ENCODE measurements around the gene ANKRD42. TPM values are rescaled to one million over a fixed set of nuclear protein-coding genes. Genes with fewer than 3 reads are reported as not detected.

ANKRD42 gene
- total and polyA plus RNA-seq, 2 donors = 2.2 to 5.7 TPM

DNA sequence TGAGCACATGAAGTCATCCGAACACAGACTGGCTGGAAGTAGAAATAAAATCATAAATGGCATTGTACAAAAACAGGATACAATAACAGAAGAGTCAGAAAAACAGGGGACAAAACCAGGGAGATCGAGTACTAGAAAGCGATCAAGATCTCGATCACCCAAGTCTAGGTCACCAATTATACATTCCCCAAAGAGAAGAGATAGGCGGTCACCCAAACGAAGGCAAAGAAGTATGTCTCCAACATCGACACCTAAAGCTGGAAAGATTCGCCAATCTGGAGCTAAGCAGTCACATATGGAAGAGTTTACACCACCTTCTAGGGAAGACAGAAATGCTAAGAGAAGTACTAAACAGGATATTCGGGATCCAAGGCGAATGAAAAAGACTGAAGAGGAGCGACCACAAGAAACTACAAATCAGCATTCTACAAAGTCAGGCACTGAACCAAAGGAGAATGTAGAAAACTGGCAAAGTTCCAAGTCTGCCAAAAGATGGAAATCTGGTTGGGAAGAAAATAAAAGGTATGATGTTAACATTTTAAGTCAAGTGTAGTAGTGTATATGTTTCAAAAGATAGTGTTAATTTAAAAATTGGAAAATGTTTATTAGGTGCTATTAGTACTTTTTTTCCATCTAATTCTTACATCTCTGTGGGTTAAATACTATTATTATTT lies 27.2 kb upstream of the ANKRD42 start:
- H3K9me3 ChIP-seq (ENCODE audit: control insufficient read depth in 2 of 2, insufficient read depth in 1 of 2, low read length in 1 of 2) = no peaks in the 10 kb centered on the region
- H3K4me3 ChIP-seq (ENCODE audit: low read length in 2 of 2) = no peak overlapping the region
- H3K27me3 ChIP-seq (ENCODE audit: control insufficient read depth in 2 of 2, insufficient read depth in 1 of 2, low read length in 1 of 2) = no peaks in the 10 kb centered on the region
- no peak overlapping the region for H3K27ac ChIP-seq (ENCODE audit: low read depth in 1 of 2, low read length in 1 of 2)
- peaks cover 4 to 12% of the 10 kb centered on the region in 2 donors for H3K4me1 ChIP-seq (ENCODE audit: control insufficient read depth in 2 of 2, insufficient read depth in 2 of 2, low read length in 2 of 2)
- H3K36me3 ChIP-seq (ENCODE audit: control insufficient read depth in 2 of 2, insufficient read depth in 2 of 2, low read length in 1 of 2) = peaks cover 35 to 78% of the 10 kb centered on the region in 2 donors
- WGBS = 99% methylated on average over 11 of the region's 11 CpGs
- DNase-seq (ENCODE audit: low read depth in 6 of 9, low spot score in 9 of 9) = no peak

DNA sequence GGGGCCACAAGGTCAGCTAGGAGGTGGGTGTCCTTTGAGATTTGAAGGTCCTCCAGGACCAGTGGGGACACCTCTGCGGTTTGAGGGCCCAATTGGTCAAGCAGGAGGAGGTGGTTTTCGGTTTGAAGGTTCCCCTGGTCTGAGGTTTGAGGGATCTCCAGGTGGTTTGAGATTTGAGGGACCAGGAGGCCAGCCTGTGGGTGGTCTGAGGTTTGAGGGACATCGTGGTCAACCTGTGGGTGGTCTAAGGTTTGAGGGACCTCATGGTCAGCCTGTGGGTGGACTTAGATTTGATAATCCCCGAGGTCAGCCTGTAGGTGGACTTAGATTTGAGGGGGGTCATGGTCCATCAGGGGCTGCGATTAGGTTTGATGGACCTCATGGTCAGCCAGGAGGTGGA lies 24.8 kb upstream of the ANKRD42 start:
- WGBS = 97% methylated on average over 5 of the region's 5 CpGs
- H3K4me3 ChIP-seq (ENCODE audit: low read length in 2 of 2) = no peak overlapping the region

DNA sequence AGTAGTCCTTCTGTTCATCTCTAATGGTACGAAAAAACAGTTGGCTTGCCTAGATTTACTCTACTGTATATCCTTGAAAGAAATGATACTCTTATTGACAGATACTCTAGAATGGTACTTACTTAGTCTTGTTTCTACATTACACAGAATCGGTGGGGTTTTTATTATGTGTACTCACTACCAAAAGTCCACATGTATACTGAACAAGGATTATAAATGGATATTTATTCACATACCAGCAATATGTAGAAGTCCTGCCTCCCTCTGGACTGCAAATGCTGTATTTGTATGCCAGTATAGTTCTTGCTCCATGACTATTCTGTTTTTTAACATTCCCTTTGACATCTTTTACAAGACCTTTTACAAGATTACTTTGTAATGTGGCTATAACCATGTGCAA lies 22.6 kb upstream of the ANKRD42 start:
- Histone ChIP-seq H3K27ac (ENCODE audit: low read depth in 1 of 2, low read length in 1 of 2) (no peak overlapping the region), H3K4me1 (ENCODE audit: control insufficient read depth in 2 of 2, insufficient read depth in 2 of 2, low read length in 2 of 2) (peaks cover 5 to 12% of the 10 kb centered on the region in 2 donors)

More for the DNA sequence above, 24.8 kb upstream of the ANKRD42 start:
- Histone ChIP-seq H3K27ac (ENCODE audit: low read depth in 1 of 2, low read length in 1 of 2) (no peak overlapping the region), H3K9me3 (ENCODE audit: control insufficient read depth in 2 of 2, insufficient read depth in 1 of 2, low read length in 1 of 2) (no peaks in the 10 kb centered on the region), H3K36me3 (ENCODE audit: control insufficient read depth in 2 of 2, insufficient read depth in 2 of 2, low read length in 1 of 2) (peaks cover 42 to 84% of the 10 kb centered on the region in 2 donors), H3K4me1 (ENCODE audit: control insufficient read depth in 2 of 2, insufficient read depth in 2 of 2, low read length in 2 of 2) (peaks cover 5 to 12% of the 10 kb centered on the region in 2 donors), H3K27me3 (ENCODE audit: control insufficient read depth in 2 of 2, insufficient read depth in 1 of 2, low read length in 1 of 2) (no peaks in the 10 kb centered on the region)
- DNase-seq (ENCODE audit: low read depth in 6 of 9, low spot score in 9 of 9) = no peak

DNA sequence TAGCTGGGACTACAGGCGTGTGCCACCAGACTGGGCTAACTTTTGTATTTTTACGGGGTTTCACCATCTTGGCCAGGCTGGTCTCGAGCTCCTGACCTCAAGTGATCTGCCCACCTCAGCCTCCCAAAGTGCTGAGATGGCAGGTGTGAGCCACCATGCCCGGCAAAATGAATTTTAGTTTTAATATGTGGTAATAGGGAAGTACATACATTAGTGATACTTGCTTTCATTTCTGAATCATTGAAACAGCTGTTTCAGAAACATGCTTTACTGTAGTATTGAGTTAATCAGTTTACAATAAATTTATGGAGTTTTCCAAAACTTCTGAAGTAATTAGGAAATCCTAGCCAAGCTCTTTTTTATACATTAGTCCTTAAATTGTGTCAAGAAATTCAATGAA lies 21.0 kb upstream of the ANKRD42 start:
- WGBS = 96% methylated on average over 4 of the region's 4 CpGs
- H3K36me3 ChIP-seq (ENCODE audit: control insufficient read depth in 2 of 2, insufficient read depth in 2 of 2, low read length in 1 of 2) = peaks cover 36 to 79% of the 10 kb centered on the region in 2 donors
- H3K4me1 ChIP-seq (ENCODE audit: control insufficient read depth in 2 of 2, insufficient read depth in 2 of 2, low read length in 2 of 2) = peaks cover 5 to 12% of the 10 kb centered on the region in 2 donors
- no peaks in the 10 kb centered on the region for H3K9me3 ChIP-seq (ENCODE audit: control insufficient read depth in 2 of 2, insufficient read depth in 1 of 2, low read length in 1 of 2)
- no peak for DNase-seq (ENCODE audit: low read depth in 6 of 9, low spot score in 9 of 9)
- no peaks in the 10 kb centered on the region for H3K27me3 ChIP-seq (ENCODE audit: control insufficient read depth in 2 of 2, insufficient read depth in 1 of 2, low read length in 1 of 2)
- no peak overlapping the region for H3K27ac ChIP-seq (ENCODE audit: low read depth in 1 of 2, low read length in 1 of 2)
- H3K4me3 ChIP-seq (ENCODE audit: low read length in 2 of 2) = no peak overlapping the region

More for the DNA sequence above, 22.6 kb upstream of the ANKRD42 start:
- H3K27me3 ChIP-seq (ENCODE audit: control insufficient read depth in 2 of 2, insufficient read depth in 1 of 2, low read length in 1 of 2) = no peaks in the 10 kb centered on the region
- no peaks in the 10 kb centered on the region for H3K9me3 ChIP-seq (ENCODE audit: control insufficient read depth in 2 of 2, insufficient read depth in 1 of 2, low read length in 1 of 2)
- no peak overlapping the region for H3K4me3 ChIP-seq (ENCODE audit: low read length in 2 of 2)
- no peak for DNase-seq (ENCODE audit: low read depth in 6 of 9, low spot score in 9 of 9)
- peaks cover 40 to 85% of the 10 kb centered on the region in 2 donors for H3K36me3 ChIP-seq (ENCODE audit: control insufficient read depth in 2 of 2, insufficient read depth in 2 of 2, low read length in 1 of 2)
- 90% methylated on average over 2 of the region's 2 CpGs for WGBS

DNA sequence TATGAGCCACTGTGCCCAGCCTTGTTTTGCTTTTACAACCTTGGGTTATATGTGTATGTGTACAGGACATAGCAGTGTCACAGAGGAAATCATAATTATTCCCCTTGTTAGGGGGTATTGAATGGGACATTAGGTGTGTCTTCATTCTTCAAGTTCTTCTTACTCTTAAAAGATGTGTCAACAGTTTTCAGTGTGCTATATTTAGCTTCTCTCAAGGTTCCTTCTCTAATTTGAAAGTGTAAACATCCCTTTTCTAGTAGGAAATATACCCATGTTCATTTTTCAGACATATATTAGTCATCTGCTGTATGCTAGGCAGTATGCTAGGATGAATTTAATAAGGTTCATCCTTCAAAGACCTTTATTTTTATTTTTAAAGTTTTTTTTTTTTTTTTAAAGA lies 19.5 kb upstream of the ANKRD42 start:
- no peak overlapping the region for H3K27ac ChIP-seq (ENCODE audit: low read depth in 1 of 2, low read length in 1 of 2)
- no peaks in the 10 kb centered on the region for H3K9me3 ChIP-seq (ENCODE audit: control insufficient read depth in 2 of 2, insufficient read depth in 1 of 2, low read length in 1 of 2)
- DNase-seq (ENCODE audit: low read depth in 6 of 9, low spot score in 9 of 9) = no peak
- H3K4me3 ChIP-seq (ENCODE audit: low read length in 2 of 2) = no peak overlapping the region
- H3K36me3 ChIP-seq (ENCODE audit: control insufficient read depth in 2 of 2, insufficient read depth in 2 of 2, low read length in 1 of 2) = peaks cover 24 to 71% of the 10 kb centered on the region in 2 donors
- H3K4me1 ChIP-seq (ENCODE audit: control insufficient read depth in 2 of 2, insufficient read depth in 2 of 2, low read length in 2 of 2) = peaks cover 5% of the 10 kb centered on the region in 2 donors
- H3K27me3 ChIP-seq (ENCODE audit: control insufficient read depth in 2 of 2, insufficient read depth in 1 of 2, low read length in 1 of 2) = no peaks in the 10 kb centered on the region

DNA sequence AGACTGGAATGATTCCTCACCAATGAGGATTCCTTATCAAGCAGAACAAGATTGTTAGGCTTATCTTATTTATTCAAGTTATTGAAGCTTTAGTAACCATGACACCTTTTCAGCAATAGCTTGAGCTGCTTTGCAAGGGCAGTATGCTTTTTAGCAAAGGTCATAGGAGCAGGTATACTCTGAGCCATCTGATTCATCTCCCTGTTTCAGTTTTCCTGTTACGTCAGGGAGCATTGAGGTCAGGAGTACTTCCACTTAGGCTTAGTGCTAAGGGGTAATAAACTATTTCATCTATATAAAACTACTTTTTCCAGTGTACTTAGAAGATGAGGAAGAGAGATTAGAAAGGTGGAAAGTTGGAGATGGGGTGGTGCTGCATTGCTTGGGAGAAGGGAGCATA lies 17.7 kb upstream of the ANKRD42 start:
- Histone ChIP-seq H3K36me3 (ENCODE audit: control insufficient read depth in 2 of 2, insufficient read depth in 2 of 2, low read length in 1 of 2) (peaks cover 26 to 70% of the 10 kb centered on the region in 2 donors), H3K4me1 (ENCODE audit: control insufficient read depth in 2 of 2, insufficient read depth in 2 of 2, low read length in 2 of 2) (peaks cover 0 to 5% of the 10 kb centered on the region in 2 donors), H3K27ac (ENCODE audit: low read depth in 1 of 2, low read length in 1 of 2) (no peak overlapping the region), H3K27me3 (ENCODE audit: control insufficient read depth in 2 of 2, insufficient read depth in 1 of 2, low read length in 1 of 2) (no peaks in the 10 kb centered on the region), H3K9me3 (ENCODE audit: control insufficient read depth in 2 of 2, insufficient read depth in 1 of 2, low read length in 1 of 2) (no peaks in the 10 kb centered on the region), H3K4me3 (ENCODE audit: low read length in 2 of 2) (no peak overlapping the region)
- 100% methylated on average over 1 of the region's 1 CpG for WGBS
- DNase-seq (ENCODE audit: low read depth in 6 of 9, low spot score in 9 of 9) = no peak

DNA sequence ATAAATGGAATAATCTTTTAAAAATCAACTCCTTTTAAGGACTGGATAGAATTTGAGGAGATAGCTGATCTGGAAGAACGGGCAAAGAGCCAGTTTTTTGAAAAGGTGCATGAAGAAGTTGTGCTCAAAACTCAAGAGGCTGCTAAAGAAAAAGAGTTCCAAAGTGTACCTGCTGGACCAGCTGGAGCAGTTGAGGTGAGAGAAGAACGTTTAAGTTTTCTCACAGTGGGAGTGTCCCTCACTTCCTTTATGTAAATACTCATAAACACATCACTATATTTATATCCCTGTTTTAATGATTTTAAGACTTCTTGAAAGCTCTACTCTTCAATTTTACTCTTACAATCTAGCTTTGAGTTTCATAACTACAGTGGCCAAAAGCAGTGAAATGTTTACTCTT lies 11.7 kb upstream of the ANKRD42 start:
- Histone ChIP-seq H3K9me3 (ENCODE audit: control insufficient read depth in 2 of 2, insufficient read depth in 1 of 2, low read length in 1 of 2) (no peaks in the 10 kb centered on the region), H3K4me3 (ENCODE audit: low read length in 2 of 2) (no peak overlapping the region), H3K27ac (ENCODE audit: low read depth in 1 of 2, low read length in 1 of 2) (no peak overlapping the region), H3K4me1 (ENCODE audit: control insufficient read depth in 2 of 2, insufficient read depth in 2 of 2, low read length in 2 of 2) (no peaks in the 10 kb centered on the region), H3K27me3 (ENCODE audit: control insufficient read depth in 2 of 2, insufficient read depth in 1 of 2, low read length in 1 of 2) (no peaks in the 10 kb centered on the region), H3K36me3 (ENCODE audit: control insufficient read depth in 2 of 2, insufficient read depth in 2 of 2, low read length in 1 of 2) (peaks cover 29 to 73% of the 10 kb centered on the region in 2 donors)
- no peak for DNase-seq (ENCODE audit: low read depth in 6 of 9, low spot score in 9 of 9)
- WGBS = 74% methylated on average over 2 of the region's 2 CpGs

DNA sequence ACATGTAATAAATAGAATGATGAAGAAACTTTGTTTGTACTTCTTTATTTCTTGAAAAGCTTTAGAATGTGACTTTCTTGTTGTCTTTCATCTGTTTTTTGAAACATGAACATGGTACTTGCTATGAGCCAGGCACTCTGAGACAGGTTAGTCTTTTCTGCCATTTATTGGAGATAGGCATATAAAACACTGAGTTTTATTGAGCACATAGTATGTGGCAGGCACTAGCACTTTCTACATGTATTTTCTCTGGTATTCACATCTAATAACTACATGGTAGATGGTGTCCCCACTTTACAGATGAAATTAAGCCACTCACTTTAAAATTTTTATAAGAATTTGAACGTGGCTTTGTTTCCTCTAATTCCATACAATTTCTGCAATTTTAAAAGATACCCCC lies 7.7 kb upstream of the ANKRD42 start:
- H3K4me3 ChIP-seq (ENCODE audit: low read length in 2 of 2) = no peak overlapping the region
- H3K27me3 ChIP-seq (ENCODE audit: control insufficient read depth in 2 of 2, insufficient read depth in 1 of 2, low read length in 1 of 2) = no peaks in the 10 kb centered on the region
- WGBS = 98% methylated on average over 1 of the region's 1 CpG
- H3K36me3 ChIP-seq (ENCODE audit: control insufficient read depth in 2 of 2, insufficient read depth in 2 of 2, low read length in 1 of 2) = peaks cover 20 to 62% of the 10 kb centered on the region in 2 donors
- H3K4me1 ChIP-seq (ENCODE audit: control insufficient read depth in 2 of 2, insufficient read depth in 2 of 2, low read length in 2 of 2) = no peaks in the 10 kb centered on the region
- DNase-seq (ENCODE audit: low read depth in 6 of 9, low spot score in 9 of 9) = no peak
- H3K9me3 ChIP-seq (ENCODE audit: control insufficient read depth in 2 of 2, insufficient read depth in 1 of 2, low read length in 1 of 2) = no peaks in the 10 kb centered on the region
- H3K27ac ChIP-seq (ENCODE audit: low read depth in 1 of 2, low read length in 1 of 2) = no peak overlapping the region

DNA sequence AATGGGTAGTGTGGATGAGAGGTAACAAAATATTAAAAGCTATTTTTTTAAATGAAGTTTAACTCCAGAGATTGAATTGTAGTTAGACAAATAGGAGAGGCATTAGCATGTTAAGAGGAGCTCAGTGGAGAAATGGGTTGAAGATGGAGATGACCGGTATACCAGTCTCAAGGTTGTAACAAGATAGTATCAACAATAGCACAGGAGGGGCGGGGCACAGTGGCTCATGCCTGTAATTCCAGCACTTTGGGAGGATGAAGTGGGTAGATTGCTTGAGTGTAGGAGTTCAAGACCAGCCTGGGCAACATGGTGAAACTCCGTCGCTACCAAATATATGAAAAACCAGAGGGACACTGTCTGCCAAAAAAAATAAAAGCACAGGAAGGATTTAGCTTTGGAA lies 6.0 kb upstream of the ANKRD42 start:
- Histone ChIP-seq H3K36me3 (ENCODE audit: control insufficient read depth in 2 of 2, insufficient read depth in 2 of 2, low read length in 1 of 2) (peaks cover 20 to 54% of the 10 kb centered on the region in 2 donors), H3K4me1 (ENCODE audit: control insufficient read depth in 2 of 2, insufficient read depth in 2 of 2, low read length in 2 of 2) (peaks cover 0 to 2% of the 10 kb centered on the region in 2 donors), H3K9me3 (ENCODE audit: control insufficient read depth in 2 of 2, insufficient read depth in 1 of 2, low read length in 1 of 2) (no peaks in the 10 kb centered on the region), H3K4me3 (ENCODE audit: low read length in 2 of 2) (no peak overlapping the region), H3K27ac (ENCODE audit: low read depth in 1 of 2, low read length in 1 of 2) (no peak overlapping the region), H3K27me3 (ENCODE audit: control insufficient read depth in 2 of 2, insufficient read depth in 1 of 2, low read length in 1 of 2) (no peaks in the 10 kb centered on the region)
- no peak for DNase-seq (ENCODE audit: low read depth in 6 of 9, low spot score in 9 of 9)
- WGBS = 98% methylated on average over 4 of the region's 4 CpGs

All from thymus (tissue), 11 donors.